ENCODE data around the gene AJM1.
A peak's percentile ranks its signal among the peaks of the same experiment; 100 is the strongest.
"Not testable (repeated sequence)": the region's sequence is repeated elsewhere in the genome, so short reads cannot be mapped to it uniquely, and the experiment has no call there.

Gene AJM1

DNA sequence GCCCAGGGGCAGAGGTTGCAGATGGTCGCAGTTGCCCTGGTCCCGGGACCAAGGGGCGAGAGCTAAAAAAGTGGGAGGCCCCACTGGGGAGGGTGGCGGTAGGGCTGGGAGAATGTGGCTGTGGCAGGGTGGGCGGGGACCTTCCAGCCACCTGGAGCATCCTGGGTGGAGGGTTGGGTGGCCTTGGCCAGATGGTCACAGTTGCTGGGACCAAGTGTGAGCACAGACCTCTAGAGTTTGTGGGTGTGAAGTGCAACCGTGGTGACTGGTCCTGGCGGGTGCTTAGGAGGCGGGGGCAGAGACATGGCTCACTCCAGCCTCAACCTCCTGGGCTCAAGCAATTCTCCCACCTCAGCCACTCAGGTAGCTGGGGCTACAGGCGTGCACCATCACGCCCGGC lies 38.4 kb downstream of the AJM1 start:
- H3K27me3 Mint-ChIP-seq (ENCODE audit: low read depth), result peaks cover 6% of the 10 kb centered on the region
- no peaks in the 10 kb centered on the region for H3K36me3 Mint-ChIP-seq (ENCODE audit: low read depth)
- no peak overlapping the region for H3K4me3 Mint-ChIP-seq
- peaks cover 3% of the 10 kb centered on the region for H3K9me3 Mint-ChIP-seq
- H3K27ac Mint-ChIP-seq, result no peak overlapping the region
- no peaks in the 10 kb centered on the region for H3K4me1 Mint-ChIP-seq
- TF ChIP-seq, protein P1, sequence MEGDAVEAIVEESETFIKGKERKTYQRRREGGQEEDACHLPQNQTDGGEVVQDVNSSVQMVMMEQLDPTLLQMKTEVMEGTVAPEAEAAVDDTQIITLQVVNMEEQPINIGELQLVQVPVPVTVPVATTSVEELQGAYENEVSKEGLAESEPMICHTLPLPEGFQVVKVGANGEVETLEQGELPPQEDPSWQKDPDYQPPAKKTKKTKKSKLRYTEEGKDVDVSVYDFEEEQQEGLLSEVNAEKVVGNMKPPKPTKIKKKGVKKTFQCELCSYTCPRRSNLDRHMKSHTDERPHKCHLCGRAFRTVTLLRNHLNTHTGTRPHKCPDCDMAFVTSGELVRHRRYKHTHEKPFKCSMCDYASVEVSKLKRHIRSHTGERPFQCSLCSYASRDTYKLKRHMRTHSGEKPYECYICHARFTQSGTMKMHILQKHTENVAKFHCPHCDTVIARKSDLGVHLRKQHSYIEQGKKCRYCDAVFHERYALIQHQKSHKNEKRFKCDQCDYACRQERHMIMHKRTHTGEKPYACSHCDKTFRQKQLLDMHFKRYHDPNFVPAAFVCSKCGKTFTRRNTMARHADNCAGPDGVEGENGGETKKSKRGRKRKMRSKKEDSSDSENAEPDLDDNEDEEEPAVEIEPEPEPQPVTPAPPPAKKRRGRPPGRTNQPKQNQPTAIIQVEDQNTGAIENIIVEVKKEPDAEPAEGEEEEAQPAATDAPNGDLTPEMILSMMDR (IDR thresholded peaks at IDR 0.05; ENCODE audit: unreplicated experiment in 3 of 3), result no peak

- Mint-ChIP-seq H3K36me3 (ENCODE audit: low read depth) (no peaks in the 10 kb centered on the region), H3K27ac (no peak overlapping the region), H3K27me3 (ENCODE audit: low read depth) (peaks cover 3% of the 10 kb centered on the region), H3K4me1 (no peaks in the 10 kb centered on the region), H3K4me3 (peak overlapping the region in 1 of 3 experiments; percentile 38), H3K9me3 (no peaks in the 10 kb centered on the region)
- TF ChIP-seq, protein P1 (IDR thresholded peaks at IDR 0.05; ENCODE audit: unreplicated experiment in 3 of 3), result no peak
Observed at GRCh38 chr9:136881691-136882108, 39.4 kb downstream of the AJM1 start.

DNA sequence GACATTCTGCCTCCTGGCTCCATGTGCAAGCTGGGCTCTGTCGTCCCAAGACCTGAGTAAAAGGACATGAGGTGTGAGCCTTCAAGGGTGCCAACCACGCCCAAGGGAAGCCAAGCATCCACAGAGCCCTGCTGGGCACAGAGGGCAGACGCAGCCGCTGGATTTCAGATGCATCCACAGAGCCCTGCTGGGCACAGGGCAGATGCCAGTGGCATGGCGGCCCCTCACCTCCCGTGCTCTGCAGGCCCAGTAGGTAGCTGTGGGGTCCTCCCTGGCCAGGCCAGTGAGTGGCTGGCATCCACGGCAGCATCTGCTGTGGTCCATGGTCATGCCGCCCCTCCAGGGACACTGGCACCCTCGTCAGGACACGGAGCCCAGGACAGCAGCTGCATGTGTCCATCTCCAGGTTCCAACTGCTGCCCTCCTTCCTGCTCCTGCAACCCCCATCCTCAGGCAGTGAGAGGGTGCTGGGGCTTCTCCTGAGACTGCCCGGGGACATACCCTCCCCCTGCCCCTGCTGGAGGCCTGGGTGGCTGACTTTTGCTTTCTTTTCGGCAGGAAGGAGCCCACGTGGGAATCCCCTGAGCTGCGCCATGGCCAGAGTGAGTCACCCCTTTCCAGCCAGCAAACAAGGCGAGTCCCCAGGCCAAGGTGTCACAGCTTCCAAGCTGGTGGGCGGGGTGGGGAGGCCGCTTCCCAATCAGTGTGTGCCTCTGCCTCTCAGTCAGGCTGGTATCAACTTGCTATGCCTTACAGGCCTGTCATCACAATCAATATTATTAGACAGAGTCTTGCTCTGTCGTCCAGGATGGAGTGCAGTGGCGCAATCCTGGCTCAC lies 40.0 kb downstream of the AJM1 start:
- Mint-ChIP-seq H3K27me3 (ENCODE audit: low read depth) (no peaks in the 10 kb centered on the region), H3K9me3 (no peaks in the 10 kb centered on the region), H3K4me3 (no peak overlapping the region), H3K36me3 (ENCODE audit: low read depth) (no peaks in the 10 kb centered on the region), H3K27ac (no peak overlapping the region), H3K4me1 (peaks cover 4% of the 10 kb centered on the region)
- TF ChIP-seq, protein P1 (IDR thresholded peaks at IDR 0.05; ENCODE audit: unreplicated experiment in 3 of 3), result no peak

DNA sequence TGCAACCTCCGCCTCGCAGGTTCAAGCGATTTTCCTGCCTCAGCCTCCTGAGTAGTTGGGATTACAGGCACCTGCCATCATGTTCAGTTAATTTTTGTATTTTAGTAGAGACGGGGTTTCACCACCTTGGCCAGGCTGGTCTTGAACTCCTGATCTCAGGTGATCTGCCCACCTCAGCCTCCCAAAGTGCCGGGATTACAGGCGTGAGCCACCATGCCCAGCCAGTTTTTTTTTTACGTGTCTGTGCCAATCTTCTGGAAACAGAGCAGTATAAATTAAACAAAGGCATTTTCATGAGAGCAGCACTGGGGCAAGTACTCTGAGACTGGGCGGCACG lies 40.6 kb downstream of the AJM1 start:
- not testable (repeated sequence) for H3K27ac Mint-ChIP-seq; H3K36me3 Mint-ChIP-seq (ENCODE audit: low read depth); H3K27me3 Mint-ChIP-seq (ENCODE audit: low read depth); H3K4me3 Mint-ChIP-seq; H3K9me3 Mint-ChIP-seq; H3K4me1 Mint-ChIP-seq

DNA sequence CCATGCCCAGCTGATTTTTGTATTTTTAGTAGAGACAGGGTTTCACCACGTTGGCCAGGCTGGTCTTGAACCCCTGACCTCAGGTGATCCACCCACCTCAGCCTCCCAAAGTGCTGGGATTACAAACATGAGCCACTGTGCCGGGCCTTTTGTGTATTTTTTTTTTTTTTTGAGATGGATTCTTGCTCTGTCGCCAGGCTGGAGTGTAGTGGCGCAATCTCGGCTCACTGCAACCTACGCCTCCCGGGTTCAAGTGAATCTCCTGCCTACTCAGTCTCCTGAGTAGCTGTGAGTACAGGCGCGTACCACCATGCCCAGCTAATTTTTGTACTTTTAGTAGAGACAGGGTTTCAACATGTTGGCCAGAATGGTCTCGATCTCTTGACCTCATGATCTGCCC lies 41.4 kb downstream of the AJM1 start:
- not testable (repeated sequence) for H3K27me3 Mint-ChIP-seq (ENCODE audit: low read depth); H3K4me1 Mint-ChIP-seq; H3K4me3 Mint-ChIP-seq; H3K9me3 Mint-ChIP-seq; H3K36me3 Mint-ChIP-seq (ENCODE audit: low read depth); H3K27ac Mint-ChIP-seq

DNA sequence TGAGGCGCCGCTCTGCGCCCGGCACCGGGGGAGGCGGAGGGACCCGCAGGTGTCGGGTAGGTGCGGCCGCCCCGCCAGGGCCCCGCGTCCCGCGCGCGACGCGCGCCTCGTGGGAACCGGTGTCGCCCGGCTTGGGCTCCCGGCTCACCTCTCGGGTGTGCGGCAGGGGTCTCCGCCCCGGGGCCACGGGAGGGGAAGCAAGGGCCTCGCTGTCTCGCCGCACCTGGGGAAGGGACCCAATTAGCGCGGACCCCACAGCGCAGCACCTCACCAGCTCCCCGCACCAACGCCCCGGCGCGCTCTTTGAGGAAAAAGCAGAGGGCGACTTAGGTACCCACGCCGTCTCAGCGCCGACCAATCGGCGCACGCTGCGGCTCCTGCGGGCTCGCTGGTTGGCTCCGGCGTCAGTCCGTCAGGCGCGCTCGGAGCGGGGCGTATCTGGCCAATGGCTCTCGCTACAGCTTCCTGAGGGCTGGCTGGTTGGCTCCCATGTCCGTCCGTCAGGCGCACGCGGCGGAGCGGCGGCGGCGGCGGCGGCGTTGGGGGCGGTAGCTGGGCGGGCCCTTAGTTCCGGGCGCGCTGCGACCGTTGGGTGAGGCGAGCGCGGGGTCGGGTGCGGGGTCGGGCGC lies 43.8 kb downstream of the AJM1 start, which contains the start of gene TRAF2:
TRAF2 (plus strand) TSS at position 567 of the 629 bp plus-strand sequence. CDS start 12,225 bp downstream, outside the sequence.
- TF ChIP-seq, protein P1 (IDR thresholded peaks at IDR 0.05; ENCODE audit: unreplicated experiment in 3 of 3), result no peak
- Mint-ChIP-seq H3K9me3 (no peaks in the 10 kb centered on the region), H3K4me3 (peak within 1 kb of the TSS; percentile 82 to 89 (median 87)), H3K27me3 (ENCODE audit: low read depth) (no peaks in the 10 kb centered on the region), H3K36me3 (ENCODE audit: low read depth) (no peaks in the 10 kb centered on the region), H3K27ac (peak within 1 kb of the TSS; percentile 38 to 92 (median 85)), H3K4me1 (peaks cover 8% of the 10 kb centered on the region)
